ENCODE results near the gene KATNBL1. TPM values are rescaled to one million over a fixed set of nuclear protein-coding genes. Genes with fewer than 3 reads are reported as not detected.

Gene KATNBL1
- total and polyA plus RNA-seq, 2 experiments from 2014 or later = 68.2 to 96.1 TPM

GRCh38 chr15:34124651-34125050 lies 85.2 kb downstream of the KATNBL1 start (continued):
- TF ChIP-seq REST (IDR thresholded peaks at IDR 0.05; ENCODE audit: unreplicated experiment) (no peak), CTCF (conservative IDR thresholded peaks at IDR 0.05; ENCODE audit: low read depth in 2 of 2) (no peak), JUNB (IDR thresholded peaks at IDR 0.05; ENCODE audit: unreplicated experiment) (no peak), NANOG (IDR thresholded peaks at IDR 0.05; ENCODE audit: borderline replicate concordance) (no peak), EZH2phosphoT487 (IDR thresholded peaks at IDR 0.05; ENCODE audit: unreplicated experiment) (no peak), ZNF114 (CRISPR knock-in tag; IDR thresholded peaks at IDR 0.05) (no peak)

- Histone ChIP-seq H3K79me2 (replicated peaks; ENCODE audit: insufficient read depth) (no peaks in the 10 kb centered on the region), H3F3A (replicated peaks; ENCODE audit: low read depth) (no peaks in the 10 kb centered on the region), H3K4me3 (no peak overlapping the region), H3K4me2 (no peak overlapping the region), H3K9me2 (ENCODE audit: insufficient read depth) (no peaks in the 10 kb centered on the region), H3K4me1 (ENCODE audit: insufficient read depth) (peaks cover 8% of the 10 kb centered on the region), H2AFZ (no peak overlapping the region; the same call in 1 of the 2 replicates), H3K27me3 (ENCODE audit: insufficient read depth) (no peaks in the 10 kb centered on the region), H3K36me3 (ENCODE audit: insufficient read depth) (no peaks in the 10 kb centered on the region), H4K20me1 (replicated peaks; ENCODE audit: insufficient read depth) (no peaks in the 10 kb centered on the region), H3K27ac (ENCODE audit: low read depth) (no peak overlapping the region)
- no peak for DNase-seq (ENCODE audit: low spot score)
- Mint-ChIP-seq H3K9me3 (peaks cover 3% of the 10 kb centered on the region; the same call in 1 of the 3 replicates), H3K27me3 (ENCODE audit: insufficient read depth, low read depth, poor library complexity) (peaks cover 2% of the 10 kb centered on the region), H3K4me1 (peaks cover 8% of the 10 kb centered on the region), H3K27ac (no peak overlapping the region), H3K36me3 (ENCODE audit: low read depth) (no peaks in the 10 kb centered on the region), H3K4me3 (no peak overlapping the region)
- TF ChIP-seq POLR2AphosphoS5 (IDR thresholded peaks at IDR 0.05; ENCODE audit: low read depth) = no peak
- TF ChIP-seq ZNF331 (CRISPR knock-in tag; IDR thresholded peaks at IDR 0.05; ENCODE audit: low read depth) = no peak
- TF ChIP-seq ZNF462 (CRISPR knock-in tag; IDR thresholded peaks at IDR 0.05) = no peak
- no peak for TF ChIP-seq ETS1 (IDR thresholded peaks at IDR 0.05)
- ATAC-seq = no peak
Measured at GRCh38 chr15:34122771-34123183, 87.1 kb downstream of the KATNBL1 start.
